ENCODE measurements around the gene FARP2. TPM values are rescaled to one million over a fixed set of nuclear protein-coding genes. Genes with fewer than 3 reads are reported as not detected.
A peak's percentile ranks its signal among the peaks of the same experiment; 100 is the strongest.
"Not testable (repeated sequence)": the region's sequence is repeated elsewhere in the genome, so short reads cannot be mapped to it uniquely, and the experiment has no call there.

FARP2 gene
- total RNA-seq, 4 donors from 2014 or later = 26.8 to 37.9 (median 30.2) TPM

DNA sequence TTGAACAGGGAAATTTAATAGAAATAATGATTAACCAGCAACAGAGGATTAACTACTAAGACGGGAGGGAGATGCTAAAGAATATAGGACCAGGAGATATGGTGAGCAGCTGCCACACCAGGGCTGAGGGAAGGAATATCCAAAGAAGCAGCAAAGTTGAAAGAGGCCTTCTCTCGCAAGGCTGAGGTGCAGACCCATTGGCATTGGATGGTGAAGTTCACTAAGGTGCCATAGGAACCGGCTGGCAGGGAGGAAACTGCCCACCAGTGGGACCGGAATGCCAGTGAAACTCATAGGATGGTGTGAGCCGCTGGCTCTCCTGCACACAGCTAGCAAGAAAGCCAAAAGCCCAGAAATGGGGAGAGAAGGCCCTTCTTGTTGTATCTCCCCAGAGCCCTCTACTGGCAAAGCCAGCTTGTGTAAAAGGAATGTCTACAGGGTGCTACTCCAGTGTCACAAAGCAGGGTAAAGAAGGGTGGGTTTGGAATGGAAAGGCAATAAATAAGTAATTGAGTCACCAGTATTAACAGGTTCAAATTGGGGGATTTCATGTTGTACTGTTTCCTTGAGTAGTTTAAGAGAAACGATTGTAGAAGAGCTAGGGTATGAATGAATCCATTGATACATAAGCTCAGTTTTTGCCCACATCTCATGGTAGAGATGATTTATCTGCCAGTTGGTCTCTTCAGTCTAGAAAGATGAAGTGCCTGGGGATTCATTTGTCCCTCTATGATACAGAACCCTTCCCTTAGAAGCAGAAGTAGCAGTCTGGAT lies 36.0 kb downstream of the FARP2 start:
- Histone ChIP-seq H3K27ac (replicated peaks in 1 of 4) (no peak overlapping the region), H3K36me3 (peaks cover 0 to 6% (median 3%) of the 10 kb centered on the region in 4 donors), H3K27me3 (no peaks in the 10 kb centered on the region), H3K4me1 (peaks cover 0 to 8% (median 0%) of the 10 kb centered on the region in 4 donors), H3K4me3 (no peak overlapping the region), H3K9me3 (no peaks in the 10 kb centered on the region)
- 83% methylated on average over 6 of the region's 6 CpGs for WGBS
- no peak for TF ChIP-seq POLR2AphosphoS5 (IDR thresholded peaks at IDR 0.05)
- TF ChIP-seq, protein P1, sequence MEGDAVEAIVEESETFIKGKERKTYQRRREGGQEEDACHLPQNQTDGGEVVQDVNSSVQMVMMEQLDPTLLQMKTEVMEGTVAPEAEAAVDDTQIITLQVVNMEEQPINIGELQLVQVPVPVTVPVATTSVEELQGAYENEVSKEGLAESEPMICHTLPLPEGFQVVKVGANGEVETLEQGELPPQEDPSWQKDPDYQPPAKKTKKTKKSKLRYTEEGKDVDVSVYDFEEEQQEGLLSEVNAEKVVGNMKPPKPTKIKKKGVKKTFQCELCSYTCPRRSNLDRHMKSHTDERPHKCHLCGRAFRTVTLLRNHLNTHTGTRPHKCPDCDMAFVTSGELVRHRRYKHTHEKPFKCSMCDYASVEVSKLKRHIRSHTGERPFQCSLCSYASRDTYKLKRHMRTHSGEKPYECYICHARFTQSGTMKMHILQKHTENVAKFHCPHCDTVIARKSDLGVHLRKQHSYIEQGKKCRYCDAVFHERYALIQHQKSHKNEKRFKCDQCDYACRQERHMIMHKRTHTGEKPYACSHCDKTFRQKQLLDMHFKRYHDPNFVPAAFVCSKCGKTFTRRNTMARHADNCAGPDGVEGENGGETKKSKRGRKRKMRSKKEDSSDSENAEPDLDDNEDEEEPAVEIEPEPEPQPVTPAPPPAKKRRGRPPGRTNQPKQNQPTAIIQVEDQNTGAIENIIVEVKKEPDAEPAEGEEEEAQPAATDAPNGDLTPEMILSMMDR (IDR thresholded peaks at IDR 0.05) = peak in 1 of 3 experiments; percentile 31
- DNase-seq (ENCODE audit: extremely low spot score) = no peak
- intact Hi-C loops (cut with DNase I) = no loop called here

DNA sequence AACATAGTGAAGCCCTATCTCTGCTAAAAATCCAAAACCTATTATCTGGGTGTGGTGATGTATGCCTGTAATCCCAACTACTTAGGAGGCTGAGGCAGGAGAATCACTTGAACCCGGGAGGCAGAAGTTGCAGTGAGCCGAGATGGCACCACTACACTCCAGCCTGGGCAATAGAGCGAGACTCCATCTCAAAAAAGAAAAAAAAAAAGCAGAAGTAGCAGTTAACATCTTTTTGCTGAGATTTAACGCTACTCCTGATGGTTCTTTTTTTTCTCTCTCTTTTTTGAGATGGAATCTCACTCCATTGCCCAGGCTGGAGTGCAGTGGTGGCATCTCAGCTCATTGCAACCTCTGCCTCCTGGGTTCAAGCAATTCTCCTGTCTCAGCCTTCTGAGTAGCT lies 36.7 kb downstream of the FARP2 start:
- intact Hi-C loops (cut with DNase I); H3K9me3 ChIP-seq; H3K27me3 ChIP-seq; H3K4me3 ChIP-seq; H3K27ac ChIP-seq (replicated peaks in 1 of 4); H3K36me3 ChIP-seq; DNase-seq (ENCODE audit: extremely low spot score); H3K4me1 ChIP-seq: not testable (repeated sequence)
- WGBS = 98% methylated on average over 4 of the region's 4 CpGs

GRCh38 chr2:241393524-241394196 lies 37.6 kb downstream of the FARP2 start:
- peaks cover 0 to 8% (median 0%) of the 10 kb centered on the region in 4 donors for H3K4me1 ChIP-seq
- intact Hi-C loops (cut with DNase I) = no loop called here
- no peaks in the 10 kb centered on the region for H3K27me3 ChIP-seq
- DNase-seq (ENCODE audit: extremely low spot score) = no peak
- H3K9me3 ChIP-seq = no peaks in the 10 kb centered on the region
- peaks cover 0 to 6% (median 3%) of the 10 kb centered on the region in 4 donors for H3K36me3 ChIP-seq
- no peak overlapping the region for H3K4me3 ChIP-seq
- 96% methylated on average over 3 of the region's 3 CpGs for WGBS
- no peak overlapping the region for H3K27ac ChIP-seq (replicated peaks in 1 of 4)
- TF ChIP-seq POLR2A (IDR thresholded peaks at IDR 0.05; ENCODE audit: low read depth) (no peak), POLR2AphosphoS5 (IDR thresholded peaks at IDR 0.05) (no peak), EP300 (IDR thresholded peaks at IDR 0.05) (no peak)
- TF ChIP-seq, protein P1 (IDR thresholded peaks at IDR 0.05) = no peak

DNA sequence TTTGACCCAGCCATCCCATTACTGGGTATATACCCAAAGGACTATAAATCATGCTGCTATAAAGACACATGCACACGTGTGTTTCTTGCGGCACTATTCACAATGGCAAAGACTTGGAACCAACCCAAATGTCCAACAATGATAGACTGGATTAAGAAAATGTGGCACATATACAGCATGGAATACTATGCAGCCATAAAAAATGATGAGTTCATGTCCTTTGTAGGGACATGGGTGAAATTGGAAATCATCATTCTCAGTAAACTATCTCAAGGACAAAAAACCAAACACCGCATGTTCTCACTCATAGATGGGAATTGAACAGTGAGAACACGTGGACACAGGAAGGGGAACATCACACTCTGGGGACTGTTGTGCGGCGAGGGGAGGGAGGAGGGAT lies 40.7 kb downstream of the FARP2 start:
- H3K4me3 ChIP-seq; intact Hi-C loops (cut with DNase I); H3K27me3 ChIP-seq; DNase-seq (ENCODE audit: extremely low spot score); H3K27ac ChIP-seq (replicated peaks in 1 of 4); H3K36me3 ChIP-seq; H3K9me3 ChIP-seq; H3K4me1 ChIP-seq: not testable (repeated sequence)
- WGBS = 97% methylated on average over 6 of the region's 6 CpGs

DNA sequence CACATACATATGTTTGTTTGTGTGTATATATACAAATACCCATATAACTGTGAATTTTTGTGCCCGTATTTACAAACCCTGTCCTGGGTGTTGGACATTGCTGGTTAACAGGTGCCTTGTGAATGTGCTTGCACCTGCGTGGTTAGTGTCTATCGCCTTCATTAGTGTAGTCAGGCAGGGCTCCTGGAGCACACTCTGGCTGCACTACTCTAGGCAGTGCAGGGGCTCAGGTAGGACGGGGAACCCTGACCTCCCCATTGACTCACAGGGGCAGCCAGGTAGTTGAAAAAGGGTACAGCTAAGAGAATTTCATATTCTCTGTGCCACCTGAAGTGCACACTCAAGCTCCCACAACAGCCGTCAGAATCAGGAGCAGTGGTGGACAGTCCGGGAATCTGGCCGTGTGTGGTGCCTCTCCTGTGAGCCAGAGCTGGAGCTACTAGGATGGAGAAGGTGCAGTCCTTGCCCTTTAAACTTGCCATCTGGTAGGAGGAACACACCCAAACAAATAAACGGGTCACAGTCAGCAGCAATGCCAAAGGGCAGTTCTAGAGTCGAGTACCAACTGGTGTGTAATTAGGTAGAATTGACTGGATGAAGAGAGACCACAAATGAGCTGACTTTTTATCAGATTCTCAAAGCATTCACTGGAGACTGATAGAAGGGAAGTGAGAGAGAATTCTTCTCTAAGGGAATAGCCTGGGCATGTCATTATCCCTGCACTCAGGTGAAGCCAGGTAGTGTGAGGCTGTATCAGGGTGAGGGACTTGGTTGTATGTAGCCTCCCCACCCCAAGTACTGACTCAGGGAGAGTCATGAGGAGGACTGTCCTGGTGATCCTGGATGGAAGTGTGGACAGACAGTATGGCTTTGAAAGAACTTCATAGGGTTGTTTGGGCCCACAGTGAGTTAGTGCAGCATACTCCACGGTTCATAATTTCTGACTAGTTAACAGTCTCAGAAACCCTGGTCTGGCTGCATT lies 44.1 kb downstream of the FARP2 start:
- H3K36me3 ChIP-seq = peaks cover 0 to 15% (median 11%) of the 10 kb centered on the region in 4 donors
- no peaks in the 10 kb centered on the region for H3K9me3 ChIP-seq
- no peaks in the 10 kb centered on the region for H3K27me3 ChIP-seq
- 89% methylated on average over 8 of the region's 10 CpGs for WGBS
- no peak overlapping the region for H3K4me3 ChIP-seq
- H3K27ac ChIP-seq (replicated peaks in 1 of 4) = no peak overlapping the region
- DNase-seq (ENCODE audit: extremely low spot score) = no peak
- no peaks in the 10 kb centered on the region for H3K4me1 ChIP-seq
- intact Hi-C loops (cut with DNase I) = no loop called here
- TF ChIP-seq POLR2A (IDR thresholded peaks at IDR 0.05; ENCODE audit: low read depth) = no peak
- TF ChIP-seq, protein P1 (IDR thresholded peaks at IDR 0.05) = no peak
- TF ChIP-seq EP300 (IDR thresholded peaks at IDR 0.05) = no peak

All from esophagus muscularis mucosa (tissue), 4 donors.